C4-2B (cell line): ENCODE results near the gene BCL10.

Source experiments
- CTCF ChIP-seq: fragments of 450-650 bp; conservative IDR thresholded peaks from 2 replicates; pipeline ENCODE4 v1.5.1; 2017; ENCODE audit warnings: mild to moderate bottlenecking
- ZFX ChIP-seq: fragments of 450-650 bp; IDR thresholded peaks from 2 replicates; pipeline ENCODE4 v1.6.1; 2017

GRCh38 chr1:85228972-85229371 lies 47.5 kb downstream of the BCL10 start:
- TF ChIP-seq CTCF: no peak
- TF ChIP-seq ZFX: no peak
